ENCODE results near the gene CD3D. TPM values are rescaled to one million over a fixed set of nuclear protein-coding genes. Genes with fewer than 3 reads are reported as not detected.

CD3D gene
- total and polyA plus RNA-seq, 12 donors = 0.31 to 6.3 (median 0.97) TPM; not detected in 6

DNA sequence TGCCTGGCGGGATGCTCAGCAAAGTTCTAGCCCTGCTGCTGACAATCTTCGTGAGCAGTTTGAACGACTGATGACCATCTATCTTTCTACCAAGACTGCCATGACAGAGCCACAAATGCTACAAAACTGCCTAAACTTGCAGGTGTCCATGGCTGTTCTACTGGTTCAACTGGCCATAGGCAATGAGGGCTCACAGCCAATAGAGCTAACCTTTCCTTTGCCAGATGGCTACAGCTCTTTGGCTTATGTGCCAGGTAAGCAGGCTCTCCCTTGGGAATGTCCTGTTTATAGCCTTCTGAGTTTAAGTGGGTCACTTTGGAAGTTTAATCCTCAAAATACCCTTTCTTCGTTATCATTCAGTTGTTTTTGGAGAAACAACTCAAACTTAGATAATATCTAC lies 37.0 kb upstream of the CD3D start:
- Histone ChIP-seq H3K27me3 (no peaks in the 10 kb centered on the region), H3K9me3 (no peaks in the 10 kb centered on the region), H3K4me1 (peaks cover 0 to 5% (median 0%) of the 10 kb centered on the region in 9 donors), H3K36me3 (peaks cover 4 to 99% (median 87%) of the 10 kb centered on the region in 9 donors), H3K4me3 (no peak overlapping the region), H3K27ac (no peak overlapping the region)
- ATAC-seq (no peak), DNase-seq (no peak)
- intact Hi-C loops (cut with DNase I) = loop anchor here in 2 of 10 donors (5.0 kb wide), 2 partner anchors 103 to 118 kb away; no protein-coding TSS in a partner anchor
- TF ChIP-seq, protein P1, sequence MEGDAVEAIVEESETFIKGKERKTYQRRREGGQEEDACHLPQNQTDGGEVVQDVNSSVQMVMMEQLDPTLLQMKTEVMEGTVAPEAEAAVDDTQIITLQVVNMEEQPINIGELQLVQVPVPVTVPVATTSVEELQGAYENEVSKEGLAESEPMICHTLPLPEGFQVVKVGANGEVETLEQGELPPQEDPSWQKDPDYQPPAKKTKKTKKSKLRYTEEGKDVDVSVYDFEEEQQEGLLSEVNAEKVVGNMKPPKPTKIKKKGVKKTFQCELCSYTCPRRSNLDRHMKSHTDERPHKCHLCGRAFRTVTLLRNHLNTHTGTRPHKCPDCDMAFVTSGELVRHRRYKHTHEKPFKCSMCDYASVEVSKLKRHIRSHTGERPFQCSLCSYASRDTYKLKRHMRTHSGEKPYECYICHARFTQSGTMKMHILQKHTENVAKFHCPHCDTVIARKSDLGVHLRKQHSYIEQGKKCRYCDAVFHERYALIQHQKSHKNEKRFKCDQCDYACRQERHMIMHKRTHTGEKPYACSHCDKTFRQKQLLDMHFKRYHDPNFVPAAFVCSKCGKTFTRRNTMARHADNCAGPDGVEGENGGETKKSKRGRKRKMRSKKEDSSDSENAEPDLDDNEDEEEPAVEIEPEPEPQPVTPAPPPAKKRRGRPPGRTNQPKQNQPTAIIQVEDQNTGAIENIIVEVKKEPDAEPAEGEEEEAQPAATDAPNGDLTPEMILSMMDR (IDR thresholded peaks at IDR 0.05) = no peak
- 89 to 94% methylated on average over 4 of the region's 4 CpGs for WGBS, 2 donors

DNA sequence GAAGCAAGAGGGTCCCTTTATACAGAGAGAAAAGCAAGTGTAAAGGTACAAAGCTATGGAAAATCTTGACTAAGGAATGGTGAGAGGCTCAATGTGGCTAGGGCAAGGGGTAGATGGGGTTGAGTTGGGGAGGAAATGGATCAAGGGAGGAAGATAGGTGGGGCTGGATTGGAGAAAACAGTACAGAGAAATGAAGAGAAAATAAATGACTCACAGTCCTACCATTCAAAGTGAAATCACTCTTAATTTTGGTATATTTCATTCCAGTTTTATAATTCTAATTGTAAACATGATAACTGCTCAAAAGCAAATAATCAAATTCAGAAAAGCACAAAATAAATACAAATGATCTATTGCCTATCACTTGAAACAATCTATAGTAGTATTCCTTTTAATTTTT lies 33.5 kb upstream of the CD3D start:
- Histone ChIP-seq H3K9me3 (no peaks in the 10 kb centered on the region), H3K27ac (no peak overlapping the region), H3K36me3 (peaks cover 6 to 99% (median 88%) of the 10 kb centered on the region in 9 donors), H3K27me3 (no peaks in the 10 kb centered on the region), H3K4me3 (no peak overlapping the region), H3K4me1 (peaks cover 0 to 5% (median 0%) of the 10 kb centered on the region in 9 donors)
- DNase-seq = no peak
- intact Hi-C loops (cut with DNase I) = loop anchor here in 2 of 10 donors (5.0 kb wide), 2 partner anchors 106 to 121 kb away; no protein-coding TSS in a partner anchor
- TF ChIP-seq, protein P1 (IDR thresholded peaks at IDR 0.05) = no peak
- no peak for ATAC-seq

DNA sequence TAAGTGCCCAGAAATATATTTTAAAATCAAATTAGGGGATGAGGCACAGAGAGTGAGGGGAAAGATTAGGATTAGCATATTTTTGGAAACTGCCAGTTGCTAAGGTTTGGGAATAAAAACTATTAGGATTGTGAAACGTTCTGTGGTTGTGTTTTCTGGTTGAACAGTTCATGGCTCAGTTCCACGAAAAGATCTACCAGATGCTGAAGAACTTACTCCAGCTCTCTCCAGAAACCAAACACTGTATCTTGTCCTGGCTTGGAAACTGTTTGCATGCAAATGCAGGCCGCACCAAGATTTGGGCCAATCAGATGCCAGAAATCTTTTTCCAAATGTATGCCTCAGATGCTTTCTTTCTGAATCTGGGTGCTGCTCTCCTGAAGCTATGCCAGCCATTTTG lies 32.2 kb upstream of the CD3D start:
- Histone ChIP-seq H3K4me3 (no peak overlapping the region), H3K27ac (no peak overlapping the region), H3K27me3 (no peaks in the 10 kb centered on the region), H3K36me3 (peaks cover 6 to 100% (median 91%) of the 10 kb centered on the region in 9 donors), H3K9me3 (no peaks in the 10 kb centered on the region), H3K4me1 (no peaks in the 10 kb centered on the region)
- ATAC-seq (no peak), DNase-seq (no peak)
- intact Hi-C loops (cut with DNase I) = loop anchor here in 2 of 10 donors (5.0 kb wide), 2 partner anchors 108 to 123 kb away; no protein-coding TSS in a partner anchor
- 85 to 87% methylated on average over 3 of the region's 3 CpGs for WGBS, 2 donors
- TF ChIP-seq, protein P1 (IDR thresholded peaks at IDR 0.05) = no peak

DNA sequence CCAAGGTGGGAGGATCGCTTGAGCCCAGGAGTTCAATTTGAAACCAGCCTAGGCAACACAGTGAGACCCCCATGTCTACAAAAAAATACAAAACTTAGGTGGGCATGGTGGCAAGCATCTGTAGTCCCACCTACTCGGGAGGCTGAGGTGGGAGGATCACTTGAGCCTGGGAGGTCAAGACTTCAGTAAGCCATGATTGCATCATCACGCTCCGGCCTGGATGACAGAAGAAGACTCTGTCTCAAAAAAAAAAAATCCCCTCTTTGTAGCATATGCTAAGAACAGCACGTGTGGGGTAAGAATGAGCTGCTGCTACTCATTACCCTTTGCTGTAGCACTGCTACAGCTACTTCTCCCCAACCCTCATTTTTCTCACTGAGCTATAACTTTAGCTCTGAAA lies 31.4 kb upstream of the CD3D start:
- intact Hi-C loops (cut with DNase I) = no loop called here
- no peak for ATAC-seq
- no peak for DNase-seq
- Histone ChIP-seq H3K4me1 (no peaks in the 10 kb centered on the region), H3K4me3 (no peak overlapping the region), H3K27me3 (no peaks in the 10 kb centered on the region), H3K9me3 (no peaks in the 10 kb centered on the region), H3K27ac (no peak overlapping the region), H3K36me3 (peaks cover 6 to 100% (median 91%) of the 10 kb centered on the region in 9 donors)
- TF ChIP-seq, protein P1 (IDR thresholded peaks at IDR 0.05) = no peak
- 96% methylated on average over 5 of the region's 5 CpGs for WGBS, 2 donors
